H1 (cell line): ENCODE results near the gene MYO1D. TPM values are rescaled to one million over a fixed set of nuclear protein-coding genes. Genes with fewer than 3 reads are reported as not detected.

Experiments
- CTCF ChIA-PET: fragments of 300-600 bp; sonication (Branson Sonifier 250); formaldehyde crosslinking; loops from one replicate; lab custom pipeline; 2021; ENCODE audit not compliant: partially characterized antibody; lab: Charles Lee
- POLR2A ChIA-PET: fragments of 300-600 bp; sonication (Branson Sonifier 250); formaldehyde crosslinking; loops from one replicate; lab custom pipeline; 2021; ENCODE audit warnings: inconsistent platforms; ENCODE audit not compliant: partially characterized antibody; lab: Charles Lee
- DNase-seq, 2 experiments: peaks; one replicate each; pipeline versions ENCODE4 v3.0.0 to v3.0.0-alpha.2; 2010 to 2022; ENCODE audit warnings: low spot score in 2 of 2, low read depth in 1 of 2, mixed read lengths in 1 of 2
- FAIRE-seq: peaks from 2 replicates; lab custom pipeline; 2011; peaks lifted over from hg19 to GRCh38; lab: Jason Lieb, UNC
- H2AFZ ChIP-seq: 2 replicates; pipeline ENCODE4 v1.8.1; 2012; ENCODE audit warnings: low read length, inconsistent platforms
- H2AK5ac ChIP-seq: 2 replicates; pipeline ENCODE4 v1.6.1; 2013; ENCODE audit warnings: low read depth, low read length
- H2BK120ac ChIP-seq: replicated peaks from 2 replicates; pipeline ENCODE3; 2013; ENCODE audit warnings: low read depth, low read length, inconsistent platforms
- H2BK12ac ChIP-seq: 2 replicates; pipeline ENCODE4 v1.6.1; 2013; ENCODE audit warnings: low read depth, low read length
- H2BK15ac ChIP-seq: 2 replicates; pipeline ENCODE4 v1.6.1; 2013; ENCODE audit warnings: low read length
- H2BK20ac ChIP-seq: 2 replicates; pipeline ENCODE4 v1.6.1; 2013; ENCODE audit warnings: low read length
- H2BK5ac ChIP-seq: 2 replicates; pipeline ENCODE4 v1.6.1; 2013; ENCODE audit warnings: low read depth, low read length
- H3K14ac ChIP-seq: 2 replicates; pipeline ENCODE4 v1.6.1; 2013; ENCODE audit warnings: inconsistent platforms; ENCODE audit not compliant: insufficient read length
- H3K18ac ChIP-seq: 2 replicates; pipeline ENCODE4 v1.6.1; 2013; ENCODE audit warnings: low read length; ENCODE audit errors: extremely low read depth
- H3K23ac ChIP-seq: 2 replicates; pipeline ENCODE4 v1.6.1; 2013; ENCODE audit warnings: inconsistent platforms; ENCODE audit not compliant: insufficient read length
- H3K23me2 ChIP-seq: 2 replicates; pipeline ENCODE4 v1.6.1; 2013; ENCODE audit warnings: low read depth, low read length
- H3K27ac ChIP-seq: 2 replicates; pipeline ENCODE4 v1.6.1; 2011; ENCODE audit warnings: low read depth, low read length, inconsistent platforms
- H3K27me3 ChIP-seq, 4 experiments: replicated peaks in 1 of 4; 1 replicate in 1 of 4; 2 replicates in 3 of 4; pipeline versions ENCODE4 v1.6.1 to v1.8.1; 2011 to 2013; ENCODE audit warnings: low read length in 3 of 4, mild to moderate bottlenecking in 3 of 4, inconsistent platforms in 2 of 4, mixed read lengths in 2 of 4, moderate library complexity in 1 of 4; ENCODE audit not compliant: control insufficient read depth in 3 of 4, insufficient read depth in 3 of 4; ENCODE audit errors: extremely low read depth in 1 of 4
- H3K36me3 ChIP-seq, 4 experiments: 2 replicates each; pipeline versions ENCODE4 v1.6.1 to v1.8.1; 2011 to 2013; ENCODE audit warnings: mild to moderate bottlenecking in 4 of 4, low read length in 3 of 4, moderate library complexity in 2 of 4, control low read depth in 1 of 4, inconsistent platforms in 1 of 4; ENCODE audit not compliant: insufficient read depth in 4 of 4, control insufficient read depth in 2 of 4
- H3K4ac ChIP-seq: replicated peaks from 2 replicates; pipeline ENCODE3; 2013; ENCODE audit warnings: low read length, low read depth, mixed read lengths, inconsistent platforms; ENCODE audit not compliant: insufficient read length
- H3K4me1 ChIP-seq, 4 experiments: replicated peaks in 1 of 4; 1 replicate in 1 of 4; 2 replicates in 3 of 4; pipeline versions ENCODE4 v1.6.1 to v1.8.1; 2011 to 2013; ENCODE audit warnings: low read length in 3 of 4, inconsistent platforms in 2 of 4, mixed read lengths in 1 of 4; ENCODE audit not compliant: insufficient read depth in 4 of 4, control insufficient read depth in 3 of 4
- H3K4me2 ChIP-seq, 2 experiments: 2 replicates each; pipeline versions ENCODE4 v1.6.1 to v1.8.1; 2011 to 2013; ENCODE audit warnings: low read depth in 2 of 2, low read length in 2 of 2, control low read depth in 1 of 2, inconsistent platforms in 1 of 2, mild to moderate bottlenecking in 1 of 2; ENCODE audit not compliant: insufficient read depth in 1 of 2
- H3K4me3 ChIP-seq, 4 experiments: fragments of 200-600, 300-600 bp in 1 of 4; sonication (generic), shearing (Covaris generic), sonication (Bioruptor Twin) in 1 of 4; 2 replicates each; pipeline versions ENCODE4 v1.5.1 to v1.8.1; 2011 to 2016; ENCODE audit warnings: low read length in 4 of 4, low read depth in 3 of 4, control low read depth in 2 of 4, inconsistent platforms in 2 of 4, mild to moderate bottlenecking in 2 of 4, mixed read lengths in 1 of 4, moderate library complexity in 1 of 4; ENCODE audit not compliant: insufficient read depth in 2 of 4; ENCODE audit errors: extremely low read depth in 1 of 4
- H3K56ac ChIP-seq: replicated peaks from 2 replicates; pipeline ENCODE3; 2013; ENCODE audit warnings: low read depth, mild to moderate bottlenecking, mixed read lengths, low read length, inconsistent platforms; ENCODE audit not compliant: insufficient read length
- H3K79me1 ChIP-seq: 2 replicates; pipeline ENCODE4 v1.6.1; 2013; ENCODE audit warnings: low read depth, low read length, control low read depth
- H3K79me2 ChIP-seq, 2 experiments: 2 replicates each; pipeline versions ENCODE4 v1.6.1 to v1.8.1; 2012 to 2013; ENCODE audit warnings: low read length in 2 of 2, mild to moderate bottlenecking in 2 of 2, inconsistent platforms in 1 of 2; ENCODE audit not compliant: insufficient read depth in 2 of 2, control insufficient read depth in 1 of 2
- H3K9ac ChIP-seq, 4 experiments: replicated peaks in 1 of 4; 1 replicate in 1 of 4; 2 replicates in 3 of 4; pipeline versions ENCODE4 v1.6.1 to v1.8.1; 2011 to 2013; ENCODE audit warnings: low read depth in 3 of 4, low read length in 3 of 4, control low read depth in 2 of 4, mild to moderate bottlenecking in 2 of 4, moderate library complexity in 2 of 4, inconsistent platforms in 1 of 4; ENCODE audit errors: extremely low read depth in 1 of 4
- H3K9me3 ChIP-seq, 2 experiments: 2 replicates each; pipeline versions ENCODE4 v1.6.1 to v1.8.1; 2012 to 2013; ENCODE audit warnings: mild to moderate bottlenecking in 2 of 2, moderate library complexity in 2 of 2, control low read depth in 1 of 2, inconsistent platforms in 1 of 2, low read depth in 1 of 2, low read length in 1 of 2, mixed read lengths in 1 of 2; ENCODE audit not compliant: insufficient read depth in 2 of 2
- H4K20me1 ChIP-seq, 2 experiments: replicated peaks in 1 of 2; 2 replicates each; pipeline versions ENCODE3 to v1.8.1; 2011 to 2013; ENCODE audit warnings: inconsistent platforms in 2 of 2, low read length in 2 of 2, mild to moderate bottlenecking in 1 of 2; ENCODE audit not compliant: insufficient read depth in 2 of 2, control insufficient read depth in 1 of 2
- H4K5ac ChIP-seq: 2 replicates; pipeline ENCODE4 v1.6.1; 2013; ENCODE audit warnings: low read length, low read depth, mixed read lengths, inconsistent platforms; ENCODE audit not compliant: insufficient read length
- H4K8ac ChIP-seq: 2 replicates; pipeline ENCODE4 v1.8.0; 2013; ENCODE audit warnings: mild to moderate bottlenecking, moderate library complexity, low read length, inconsistent platforms; ENCODE audit not compliant: insufficient read depth; ENCODE audit errors: extremely low read depth
- H4K91ac ChIP-seq: replicated peaks from 2 replicates; pipeline ENCODE3; 2013; ENCODE audit warnings: low read length, mixed read lengths, inconsistent platforms; ENCODE audit not compliant: insufficient read length
- CHD1 ChIP-seq: IDR thresholded peaks from 2 replicates; pipeline ENCODE4 v1.6.1; 2012; ENCODE audit warnings: low read depth, low read length, improper control_type of control experiment
- CREB1 ChIP-seq: IDR thresholded peaks from 2 replicates; pipeline ENCODE4 v1.6.1; 2012; ENCODE audit warnings: inconsistent platforms
- CTBP2 ChIP-seq: IDR thresholded peaks from 2 replicates; pipeline ENCODE4 v1.7.0; 2011; ENCODE audit warnings: borderline replicate concordance, mild to moderate bottlenecking, moderate library complexity, mixed read lengths, low read length; ENCODE audit not compliant: insufficient read depth, insufficient read length
- EGR1 ChIP-seq: IDR thresholded peaks from 2 replicates; pipeline ENCODE4 v1.6.1; 2011; ENCODE audit warnings: low read depth, low read length, borderline replicate concordance
- JUN ChIP-seq: IDR thresholded peaks from 2 replicates; pipeline ENCODE4 v1.6.1; 2011; ENCODE audit warnings: low read depth, mild to moderate bottlenecking, improper control_type of control experiment, low read length
- KDM5A ChIP-seq: fragments of 200-600 bp; IDR thresholded peaks from 2 replicates; pipeline ENCODE4 v1.7.1; 2012; ENCODE audit warnings: mild to moderate bottlenecking, low read length, inconsistent platforms, mixed read lengths
- MAFK ChIP-seq: IDR thresholded peaks from 2 replicates; pipeline ENCODE4 v1.6.1; 2012; ENCODE audit warnings: low read depth, mild to moderate bottlenecking, improper control_type of control experiment, low read length
- NANOG ChIP-seq: IDR thresholded peaks from 2 replicates; pipeline ENCODE4 v1.6.1; 2011; ENCODE audit warnings: low read length, low read depth, mild to moderate bottlenecking, inconsistent platforms; ENCODE audit not compliant: insufficient read depth, poor library complexity, severe bottlenecking
- POLR2A ChIP-seq, 2 experiments: IDR thresholded peaks; 1 replicate in 1 of 2; 2 replicates in 1 of 2; pipeline ENCODE4 v1.6.1; 2011; ENCODE audit warnings: low read depth in 2 of 2, low read length in 2 of 2, mild to moderate bottlenecking in 2 of 2; ENCODE audit errors: control extremely low read depth in 1 of 2
- POU5F1 ChIP-seq: IDR thresholded peaks from 2 replicates; pipeline ENCODE4 v1.6.1; 2011; ENCODE audit warnings: low read depth, mild to moderate bottlenecking, low read length, moderate library complexity
- SIX5 ChIP-seq: IDR thresholded peaks from 2 replicates; pipeline ENCODE4 v1.6.1; 2011; ENCODE audit warnings: mild to moderate bottlenecking, low read depth, low read length
- ZNF274 ChIP-seq: IDR thresholded peaks from 2 replicates; pipeline ENCODE4 v1.7.0; 2012; ENCODE audit warnings: low read length, borderline replicate concordance; ENCODE audit errors: extremely low read depth
- WGBS, 2 experiments: shearing (Covaris generic) in 1 of 2; methylation state at CpG; one replicate each; pipeline versions ENCODE4 v1.1.6 to v1.1.7; 2013 to 2015; ENCODE audit warnings: low lambda C conversion rate in 2 of 2, mixed read lengths in 2 of 2, inconsistent platforms in 1 of 2, low coverage in 1 of 2, missing lambda C conversion rate in 1 of 2; ENCODE audit not compliant: insufficient replicate concordance in 2 of 2, insufficient coverage in 1 of 2, insufficient read length in 1 of 2; ENCODE audit errors: extremely low coverage in 1 of 2, missing lambda C conversion rate in 1 of 2; 5-methylcytosine and 5-hydroxymethylcytosine counted together
- polyA plus RNA-seq, 7 experiments: library from polyadenylated mRNA; depleted of rRNA in 3 of 7; stranded (reverse) in 5 of 7; unstranded in 2 of 7; fragments of >200 nt in 5 of 7; fragments of 200-250 nt in 2 of 7; gene quantifications; 1 replicate in 5 of 7; 2 replicates in 1 of 7; 4 replicates in 1 of 7; pipeline versions ENCODE4 v1.2.1 to v1.2.3, GENCODE V29; 2011 to 2013; ENCODE audit warnings: missing spikeins in 2 of 7, mixed read lengths in 2 of 7
- total RNA-seq: library from RNA; stranded (reverse); fragmentation: NEBNext Ultra II Directional; extraction: Animal tissue kit (Norgen Biotek cat#: 25700); gene quantifications from 2 replicates; pipeline ENCODE4 v1.2.1, GENCODE V29; 2021

Gene MYO1D
- total and polyA plus RNA-seq, 2 of the 8 experiments (the other 6 are each of a cell fraction or from before 2014, with no cell fraction given) = 6.5 to 25.4 TPM

DNA sequence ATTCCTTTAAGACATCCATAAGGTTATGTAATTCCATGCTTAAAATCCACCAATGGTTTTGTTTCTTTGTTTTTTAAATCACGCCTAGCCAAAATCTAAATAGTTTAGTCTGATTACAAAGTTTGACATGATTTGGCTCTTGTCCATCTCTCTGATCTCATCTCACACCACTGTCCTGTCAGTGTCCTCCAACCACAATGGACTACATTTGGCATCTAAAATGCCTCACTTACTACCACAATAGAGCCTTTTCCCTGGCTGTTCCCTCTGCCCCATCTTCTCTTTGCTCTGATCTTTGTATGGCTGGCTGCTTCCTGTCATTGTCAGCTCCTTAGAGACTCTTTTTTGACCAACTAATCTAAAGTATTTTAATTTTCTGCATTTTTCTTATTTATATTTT, 157.2 kb downstream of the MYO1D start:
- H2BK20ac ChIP-seq = no peak overlapping the region
- no peak overlapping the region for H4K91ac ChIP-seq
- POLR2A ChIA-PET = no interaction called here
- no peak overlapping the region for H3K18ac ChIP-seq
- H3K4me1 ChIP-seq = no peaks in the 10 kb centered on the region
- H3K56ac ChIP-seq = no peak overlapping the region
- H4K8ac ChIP-seq = no peak overlapping the region
- TF ChIP-seq EGR1 = no peak
- no peak for TF ChIP-seq SIX5
- TF ChIP-seq CREB1 = no peak
- no peak for TF ChIP-seq KDM5A
- no peak for TF ChIP-seq JUN
- no peak for TF ChIP-seq POLR2A (IDR thresholded peaks at IDR 0.05; ENCODE audit: control extremely low read depth in 1 of 2, low read depth in 2 of 2, low read length in 2 of 2)
- TF ChIP-seq POU5F1 = no peak
- TF ChIP-seq MAFK = no peak
- no peak for TF ChIP-seq ZNF274
- TF ChIP-seq NANOG = no peak
- no peak for TF ChIP-seq CHD1
- TF ChIP-seq CTBP2 = no peak
- no peak overlapping the region for H3K9ac ChIP-seq
- H3K4me2 ChIP-seq = no peak overlapping the region
- no peaks in the 10 kb centered on the region for H3K79me2 ChIP-seq
- no peak overlapping the region for H2AFZ ChIP-seq
- H4K5ac ChIP-seq = no peak overlapping the region
- DNase-seq (no peak), FAIRE-seq (no peak)
- no peaks in the 10 kb centered on the region for H3K27me3 ChIP-seq
- H2BK15ac ChIP-seq = no peak overlapping the region
- no peak overlapping the region for H3K4ac ChIP-seq
- H3K23me2 ChIP-seq = no peaks in the 10 kb centered on the region
- no peaks in the 10 kb centered on the region for H3K9me3 ChIP-seq
- H2BK5ac ChIP-seq = no peak overlapping the region
- H3K36me3 ChIP-seq = no peaks in the 10 kb centered on the region; a peak in 1 of 8 replicates
- no peak overlapping the region for H2BK120ac ChIP-seq
- H3K4me3 ChIP-seq = no peak overlapping the region
- H2BK12ac ChIP-seq = no peak overlapping the region
- H3K79me1 ChIP-seq = no peaks in the 10 kb centered on the region
- no peaks in the 10 kb centered on the region for H4K20me1 ChIP-seq
- CTCF ChIA-PET = no interaction called here
- H2AK5ac ChIP-seq = no peak overlapping the region
- H3K14ac ChIP-seq = no peak overlapping the region
- no peak overlapping the region for H3K27ac ChIP-seq
- 89% methylated on average over 1 of the region's 1 CpG; no CpG with 5 or more reads in 1 of the 2 experiments for WGBS, 2 experiments
- no peak overlapping the region for H3K23ac ChIP-seq
